PFSK-1 (cell line): ENCODE data around the gene PLA2G5.

Source experiments
- FOXP2 ChIP-seq: optimal IDR thresholded peaks from 2 replicates; pipeline ENCODE3; 2011; ENCODE audit warnings: borderline replicate concordance, control low read depth, inconsistent platforms; ENCODE audit not compliant: insufficient read depth; ENCODE audit errors: extremely low read length, extremely low read depth
- POLR2AphosphoS5 ChIP-seq: IDR thresholded peaks from 2 replicates; pipeline ENCODE4 v1.6.1; 2012; ENCODE audit warnings: low read depth, mild to moderate bottlenecking, control low read depth, low read length, moderate library complexity
- REST ChIP-seq, 2 experiments: IDR thresholded peaks; 2 replicates each; pipeline versions ENCODE4 v1.6.1 to v1.8.0; 2011 to 2012; ENCODE audit warnings: low read depth in 2 of 2, low read length in 2 of 2, control low read depth in 1 of 2, inconsistent platforms in 1 of 2, mild to moderate bottlenecking in 1 of 2, moderate library complexity in 1 of 2; ENCODE audit not compliant: insufficient read depth in 1 of 2
- SIN3A ChIP-seq: IDR thresholded peaks from 2 replicates; pipeline ENCODE4 v1.6.1; 2012; ENCODE audit warnings: mild to moderate bottlenecking, low read length, moderate library complexity, borderline replicate concordance; ENCODE audit not compliant: insufficient read depth
- TAF1 ChIP-seq: IDR thresholded peaks from 2 replicates; pipeline ENCODE4 v1.6.1; 2012; ENCODE audit warnings: low read length, control low read depth, borderline replicate concordance; ENCODE audit not compliant: insufficient read depth

- no peak for TF ChIP-seq REST (IDR thresholded peaks at IDR 0.05; ENCODE audit: insufficient read depth in 1 of 2, low read depth in 2 of 2, low read length in 2 of 2)
- TF ChIP-seq POLR2AphosphoS5 = no peak
- TF ChIP-seq TAF1 = no peak
- no peak for TF ChIP-seq SIN3A
- no peak for TF ChIP-seq FOXP2
Measured at GRCh38 chr1:20076223-20076622, 6.2 kb downstream of the PLA2G5 start.
